HG03097 (cell line): Measurements from ENCODE around the gene LDHD.
"Not testable (repeated sequence)": the region's sequence is repeated elsewhere in the genome, so short reads cannot be mapped to it uniquely, and the experiment has no call there.

Experiments
- ATAC-seq: cut with Tn5 transposase; IDR thresholded peaks from one replicate; pipeline ENCODE4 v1.9.1; 2021; ENCODE audit not compliant: unreplicated experiment, low FRiP score

The LDHD gene

GRCh38 chr16:75116081-75116910 lies at the start of gene LDHD:
Gene LDHD (minus strand): TSS chr16:75116780. CDS start chr16:75116720, 60 bp downstream.
- no peak for ATAC-seq

- ATAC-seq, result no peak
Observed at GRCh38 chr16:75160386-75160785, 43.8 kb upstream of the LDHD start.

GRCh38 chr16:75152635-75153034 lies 36.1 kb upstream of the LDHD start:
- ATAC-seq, result no peak

GRCh38 chr16:75151798-75152197 lies 35.2 kb upstream of the LDHD start:
- ATAC-seq, result no peak

- peak; percentile 79 for ATAC-seq
Observed at GRCh38 chr16:75148311-75149195, 32.0 kb upstream of the LDHD start, which contains the start of gene ZFP1. Gene ZFP1 (plus strand): TSS chr16:75148524. CDS start chr16:75152952, 4,428 bp downstream.

GRCh38 chr16:75147968-75148310 lies 31.4 kb upstream of the LDHD start:
- no peak for ATAC-seq

GRCh38 chr16:75143941-75144340 lies 27.4 kb upstream of the LDHD start:
- no peak for ATAC-seq

- no peak for ATAC-seq
Observed at GRCh38 chr16:75139498-75139897, 22.9 kb upstream of the LDHD start.

- peak; percentile 64 for ATAC-seq
Observed at GRCh38 chr16:75138636-75139035, 22.1 kb upstream of the LDHD start.

- no peak for ATAC-seq
Observed at GRCh38 chr16:75138233-75138632, 21.7 kb upstream of the LDHD start.

- no peak for ATAC-seq
Observed at GRCh38 chr16:75131081-75131480, 14.5 kb upstream of the LDHD start.

- ATAC-seq, result no peak
Observed at GRCh38 chr16:75130150-75130771, 13.7 kb upstream of the LDHD start.

GRCh38 chr16:75129421-75130149 lies 13.0 kb upstream of the LDHD start:
- not testable (repeated sequence) for ATAC-seq

- no peak for ATAC-seq
Observed at GRCh38 chr16:75127713-75128415, 11.3 kb upstream of the LDHD start.

- ATAC-seq, result no peak
Observed at GRCh38 chr16:75122609-75123008, 6.0 kb upstream of the LDHD start.

- no peak for ATAC-seq
Observed at GRCh38 chr16:75121949-75122568, 5.5 kb upstream of the LDHD start.

- ATAC-seq, result no peak
Observed at GRCh38 chr16:75120253-75120652, 3.7 kb upstream of the LDHD start.

GRCh38 chr16:75118943-75119539 lies 2.5 kb upstream of the LDHD start:
- no peak for ATAC-seq

GRCh38 chr16:75116911-75117245 lies 298 bp upstream of the LDHD start:
- ATAC-seq, result no peak
